Stomach (tissue), 9 donors: ENCODE data around the gene CCDC141. TPM values are rescaled to one million over a fixed set of nuclear protein-coding genes. Genes with fewer than 3 reads are reported as not detected.
A peak's percentile ranks its signal among the peaks of the same experiment; 100 is the strongest.

Experiments
- DNase-seq, 2 donors: peaks; one replicate each; pipeline versions ENCODE4 v3.0.0 to v3.0.0-alpha.2; 2013 to 2019
- H3K27ac ChIP-seq, 5 donors: fragments of 200-600 bp in 4 of 5; sonication (generic) in 4 of 5; one replicate each; pipeline ENCODE4 v1.5.1; 2013 to 2019; ENCODE audit warnings: mild to moderate bottlenecking in 1 of 5, moderate library complexity in 1 of 5
- H3K27me3 ChIP-seq, 3 donors: fragments of 200-600 bp; sonication (generic); one replicate each; pipeline ENCODE4 v1.5.1; 2017 to 2019; ENCODE audit warnings: mixed run types in 1 of 3
- H3K36me3 ChIP-seq, 4 donors: fragments of 200-600 bp; sonication (generic); 1 replicate in 3 of 4; 2 replicates in 1 of 4; pipeline ENCODE4 v1.5.1; 2016 to 2019
- H3K4me1 ChIP-seq, 4 donors: fragments of 200-600 bp; sonication (generic); one replicate each; pipeline ENCODE4 v1.5.1; 2016 to 2019
- H3K4me3 ChIP-seq, 4 donors: fragments of 200-600 bp; sonication (generic) in 3 of 4; one replicate each; pipeline ENCODE4 v1.5.1; 2016 to 2019; ENCODE audit warnings: mild to moderate bottlenecking in 1 of 4
- H3K9me3 ChIP-seq, 4 donors: fragments of 200-600 bp; sonication (generic); one replicate each; pipeline ENCODE4 v1.5.1; 2016 to 2019
- EP300 ChIP-seq: sonication (generic); formaldehyde crosslinking; IDR thresholded peaks from one replicate; pipeline ENCODE4 v1.6.1; 2017; ENCODE audit warnings: antibody characterized with exemption
- POLR2A ChIP-seq, 4 donors: fragments of 450-650 bp; IDR thresholded peaks; one replicate each; pipeline ENCODE4 v1.6.1; 2016; ENCODE audit warnings: antibody characterized with exemption in 4 of 4, control low read depth in 2 of 4, mild to moderate bottlenecking in 1 of 4, moderate library complexity in 1 of 4
- POLR2AphosphoS5 ChIP-seq, 3 donors: sonication (generic); formaldehyde crosslinking; IDR thresholded peaks; one replicate each; pipeline ENCODE4 v1.6.1; 2016; ENCODE audit warnings: antibody characterized with exemption in 3 of 3
- WGBS, 5 donors: extraction: QIAGEN DNeasy Blood & Tissue Kit in 3 of 5; methylation state at CpG; one replicate each; pipeline versions ENCODE4 v1.1.5 to v1.1.7; 2013 to 2018; 5-methylcytosine and 5-hydroxymethylcytosine counted together
- intact Hi-C: fragments of 100-400 bp; cut with DNase I; formaldehyde crosslinking; loops from one replicate; pipeline ENCODE4 v1.15.1; 2023; ENCODE audit warnings: low total_unique reads
- polyA plus RNA-seq, 3 donors: library from polyadenylated mRNA; stranded (reverse); fragments of 200-250 nt; gene quantifications; one replicate each; pipeline ENCODE4 v1.2.3, GENCODE V29; 2013
- total RNA-seq, 5 donors: library from RNA; depleted of rRNA; stranded (reverse); fragments of >200 nt; gene quantifications; one replicate each; pipeline versions ENCODE4 v1.1.0 to v1.2.3, GENCODE V29; 2014 to 2016
- TF ChIP-seq, protein P1 (sequence below), 7 experiments: fragments of 450-650 bp in 4 of 7; fragments of 200-600 bp in 3 of 7; sonication (generic) in 3 of 7; IDR thresholded peaks; one replicate each; pipeline ENCODE4 v1.5.1; 2016 to 2019; ENCODE audit warnings: antibody characterized with exemption in 7 of 7, control low read depth in 2 of 7, mild to moderate bottlenecking in 1 of 7
- donor health status: healthy with polysubstance abuse.
- donor health status: Bipolar disorder and iron deficiency.
- donor health status: healthy.

CCDC141 gene
- total and polyA plus RNA-seq, 8 donors = 0.10 to 12.5 (median 1.2) TPM; not detected in 1

DNA sequence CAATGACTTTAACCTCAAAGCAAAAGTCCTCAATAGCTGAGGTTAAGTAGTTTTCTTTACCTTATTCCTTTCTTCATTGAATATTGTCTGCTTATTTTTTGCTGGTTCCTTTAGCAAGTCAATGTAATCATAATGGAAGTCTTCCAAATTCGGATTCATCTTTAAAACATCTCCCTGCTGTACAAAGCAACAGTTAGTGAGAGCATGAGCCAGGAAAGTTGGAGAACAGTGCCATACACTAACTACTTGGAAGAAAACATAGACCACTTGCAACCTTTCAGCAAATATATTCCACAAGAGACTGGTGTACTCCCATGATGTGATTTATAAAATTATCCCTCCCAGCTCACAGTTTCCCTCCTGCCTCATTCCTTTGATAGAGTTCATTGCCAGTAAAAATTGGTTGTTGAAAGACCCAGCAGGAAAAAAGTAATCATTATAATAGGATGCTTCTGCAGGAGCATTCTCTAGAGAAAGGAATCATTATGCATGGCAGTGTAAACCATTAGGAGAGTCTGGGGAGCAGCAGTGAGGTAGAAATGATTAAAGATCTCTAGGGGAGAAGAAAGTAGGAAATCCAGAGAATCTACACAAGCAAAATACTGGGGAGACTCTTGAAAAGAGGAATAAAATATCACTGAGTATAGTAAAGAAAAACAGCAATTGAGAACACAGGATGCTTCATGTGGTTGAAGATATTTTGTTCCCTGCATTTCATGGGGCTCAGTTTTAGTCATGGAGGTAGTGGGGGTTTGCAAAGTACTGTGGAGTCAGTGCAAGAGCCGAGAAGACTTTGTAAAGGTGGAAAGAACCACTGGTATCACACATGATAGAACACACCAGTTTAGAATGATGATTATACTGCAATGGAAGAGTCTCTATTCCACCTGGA, 204.1 kb downstream of the CCDC141 start:
- peak in 1 of 2 donors; percentile 51 for DNase-seq
- H3K27me3 ChIP-seq = no peaks in the 10 kb centered on the region
- 67 to 79% (median 69%) methylated on average over 2 of the region's 2 CpGs for WGBS, 5 donors
- peaks cover 0 to 17% (median 5%) of the 10 kb centered on the region in 4 donors for H3K4me1 ChIP-seq
- no peaks in the 10 kb centered on the region for H3K9me3 ChIP-seq
- TF ChIP-seq EP300 = no peak
- TF ChIP-seq, protein P1, sequence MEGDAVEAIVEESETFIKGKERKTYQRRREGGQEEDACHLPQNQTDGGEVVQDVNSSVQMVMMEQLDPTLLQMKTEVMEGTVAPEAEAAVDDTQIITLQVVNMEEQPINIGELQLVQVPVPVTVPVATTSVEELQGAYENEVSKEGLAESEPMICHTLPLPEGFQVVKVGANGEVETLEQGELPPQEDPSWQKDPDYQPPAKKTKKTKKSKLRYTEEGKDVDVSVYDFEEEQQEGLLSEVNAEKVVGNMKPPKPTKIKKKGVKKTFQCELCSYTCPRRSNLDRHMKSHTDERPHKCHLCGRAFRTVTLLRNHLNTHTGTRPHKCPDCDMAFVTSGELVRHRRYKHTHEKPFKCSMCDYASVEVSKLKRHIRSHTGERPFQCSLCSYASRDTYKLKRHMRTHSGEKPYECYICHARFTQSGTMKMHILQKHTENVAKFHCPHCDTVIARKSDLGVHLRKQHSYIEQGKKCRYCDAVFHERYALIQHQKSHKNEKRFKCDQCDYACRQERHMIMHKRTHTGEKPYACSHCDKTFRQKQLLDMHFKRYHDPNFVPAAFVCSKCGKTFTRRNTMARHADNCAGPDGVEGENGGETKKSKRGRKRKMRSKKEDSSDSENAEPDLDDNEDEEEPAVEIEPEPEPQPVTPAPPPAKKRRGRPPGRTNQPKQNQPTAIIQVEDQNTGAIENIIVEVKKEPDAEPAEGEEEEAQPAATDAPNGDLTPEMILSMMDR (IDR thresholded peaks at IDR 0.05) = no peak
- TF ChIP-seq POLR2A (IDR thresholded peaks at IDR 0.05) = no peak
- no peak for TF ChIP-seq POLR2AphosphoS5 (IDR thresholded peaks at IDR 0.05)
- H3K36me3 ChIP-seq = no peaks in the 10 kb centered on the region
- H3K27ac ChIP-seq = no peak overlapping the region
- no peak overlapping the region for H3K4me3 ChIP-seq
- intact Hi-C loops = no loop called here

DNA sequence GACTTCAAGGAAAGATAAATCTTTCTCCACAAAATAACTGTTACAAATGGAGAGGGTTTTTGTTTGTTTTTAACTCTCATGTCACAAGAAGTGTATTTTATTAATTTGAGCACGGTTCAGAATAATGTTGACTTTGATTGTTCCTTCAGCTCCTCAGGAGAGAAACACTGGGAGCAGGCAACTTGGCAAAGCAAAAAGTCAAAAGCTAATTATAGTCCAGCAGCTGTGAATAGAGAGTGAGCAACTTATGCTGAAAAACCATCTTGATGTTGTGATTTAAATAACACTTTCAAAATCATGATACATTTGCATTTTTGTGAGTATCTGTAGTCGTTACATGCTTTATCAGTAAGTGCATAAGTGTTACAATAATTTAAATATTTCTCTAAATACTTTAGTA, 205.2 kb downstream of the CCDC141 start:
- Histone ChIP-seq H3K4me3 (no peak overlapping the region), H3K36me3 (no peaks in the 10 kb centered on the region), H3K27ac (no peak overlapping the region), H3K4me1 (peaks cover 0 to 17% (median 5%) of the 10 kb centered on the region in 4 donors), H3K27me3 (no peaks in the 10 kb centered on the region), H3K9me3 (no peaks in the 10 kb centered on the region)
- TF ChIP-seq POLR2AphosphoS5 (IDR thresholded peaks at IDR 0.05) (no peak), POLR2A (IDR thresholded peaks at IDR 0.05) (no peak), EP300 (no peak)
- TF ChIP-seq, protein P1 (IDR thresholded peaks at IDR 0.05) = no peak
- 62 to 75% (median 70%) methylated on average over 2 of the region's 2 CpGs for WGBS, 5 donors
- intact Hi-C loops = no loop called here
- no peak for DNase-seq

DNA sequence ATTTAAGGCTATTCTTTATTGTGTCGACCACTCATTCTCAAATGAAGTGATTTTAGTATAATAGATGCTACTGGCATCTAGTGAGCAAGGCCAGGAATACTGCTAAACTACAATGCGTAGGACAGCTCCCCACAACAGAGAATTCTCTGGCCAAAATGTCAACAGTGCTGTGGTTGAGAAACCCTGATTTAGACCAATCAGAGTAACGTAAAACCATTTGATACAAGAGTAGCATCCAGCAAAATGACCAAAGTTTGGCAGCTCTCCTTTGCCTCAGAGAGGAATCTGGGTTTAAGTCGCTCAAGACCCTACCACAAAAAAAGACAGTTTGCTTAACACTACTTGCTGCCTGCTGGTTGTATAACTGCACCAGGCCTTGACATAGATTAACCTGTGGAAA, 205.7 kb downstream of the CCDC141 start:
- 75 to 87% (median 82%) methylated on average over 4 of the region's 4 CpGs for WGBS, 5 donors
- Histone ChIP-seq H3K27me3 (no peaks in the 10 kb centered on the region), H3K9me3 (no peaks in the 10 kb centered on the region), H3K27ac (no peak overlapping the region), H3K4me1 (peaks cover 0 to 17% (median 5%) of the 10 kb centered on the region in 4 donors), H3K4me3 (no peak overlapping the region), H3K36me3 (no peaks in the 10 kb centered on the region)
- TF ChIP-seq EP300 (no peak), POLR2A (IDR thresholded peaks at IDR 0.05) (no peak), POLR2AphosphoS5 (IDR thresholded peaks at IDR 0.05) (no peak)
- TF ChIP-seq, protein P1 (IDR thresholded peaks at IDR 0.05) = no peak
- no peak for DNase-seq
- intact Hi-C loops = no loop called here

DNA sequence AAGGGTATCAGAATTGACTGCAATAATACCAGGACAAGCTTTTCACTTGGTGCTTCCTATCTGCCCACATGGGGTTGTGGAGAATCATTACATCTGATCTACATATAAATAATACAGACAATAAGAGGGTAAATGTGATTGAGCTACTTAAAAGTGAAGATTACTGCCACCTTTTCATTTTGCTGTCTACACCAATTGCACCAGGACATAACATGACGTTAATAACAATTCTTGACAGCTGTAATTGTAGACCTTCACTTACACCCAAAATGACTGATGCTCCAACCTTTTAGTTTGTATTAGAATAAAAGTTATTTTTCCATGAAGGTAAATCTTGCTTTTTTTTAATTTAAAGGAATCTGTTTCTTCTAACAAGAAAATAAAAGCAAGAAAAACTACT, 206.2 kb downstream of the CCDC141 start:
- Histone ChIP-seq H3K36me3 (no peaks in the 10 kb centered on the region), H3K27ac (no peak overlapping the region), H3K4me3 (no peak overlapping the region), H3K27me3 (no peaks in the 10 kb centered on the region), H3K4me1 (peaks cover 0 to 17% (median 5%) of the 10 kb centered on the region in 4 donors), H3K9me3 (no peaks in the 10 kb centered on the region)
- TF ChIP-seq EP300 = no peak
- TF ChIP-seq, protein P1 (IDR thresholded peaks at IDR 0.05) = no peak
- TF ChIP-seq POLR2A (IDR thresholded peaks at IDR 0.05) = no peak
- no peak for TF ChIP-seq POLR2AphosphoS5 (IDR thresholded peaks at IDR 0.05)
- WGBS, 5 donors = 91 to 98% (median 93%) methylated on average over 1 of the region's 1 CpG
- intact Hi-C loops = no loop called here
- no peak for DNase-seq
